DND-41 (cell line): Measurements from ENCODE around the gene ZMYND15.

Source experiments
- ATAC-seq: fragments of 200-7000 bp; cut with Tn5 transposase; 3 replicates; pipeline ENCODE4 v1.9.1; 2021; ENCODE audit warnings: low read depth; ENCODE audit not compliant: insufficient read depth
- DNase-seq: peaks from one replicate; pipeline ENCODE4 v3.0.0-alpha.2; 2020
- H2AFZ ChIP-seq: 2 replicates; pipeline ENCODE4 v1.6.0; 2012; ENCODE audit warnings: low read depth, low read length
- H3K27ac ChIP-seq: 2 replicates; pipeline ENCODE4 v1.5.1; 2012; ENCODE audit warnings: low read length, inconsistent platforms
- H3K27me3 ChIP-seq: fragments of 200-600 bp; sonication (generic); 2 replicates; pipeline ENCODE4 v1.6.0; 2012; ENCODE audit warnings: low read length, mild to moderate bottlenecking, inconsistent platforms; ENCODE audit not compliant: insufficient read depth, poor library complexity
- H3K36me3 ChIP-seq: 2 replicates; pipeline ENCODE4 v1.5.1; 2012; ENCODE audit warnings: low read length, inconsistent platforms; ENCODE audit not compliant: insufficient read depth
- H3K4me1 ChIP-seq: 2 replicates; pipeline ENCODE4 v1.5.1; 2012; ENCODE audit warnings: mild to moderate bottlenecking, low read length; ENCODE audit not compliant: insufficient read depth
- H3K4me2 ChIP-seq: 2 replicates; pipeline ENCODE4 v1.6.0; 2012; ENCODE audit warnings: mild to moderate bottlenecking, moderate library complexity, low read length, inconsistent platforms; ENCODE audit not compliant: insufficient read depth
- H3K4me3 ChIP-seq, 2 experiments: fragments of 200-600 bp in 1 of 2; shearing (Covaris generic) in 1 of 2; 2 replicates each; pipeline ENCODE4 v1.5.1; 2012 to 2016; ENCODE audit warnings: inconsistent platforms in 2 of 2, low read length in 2 of 2, mild to moderate bottlenecking in 2 of 2, low read depth in 1 of 2, moderate library complexity in 1 of 2
- H3K79me2 ChIP-seq: 2 replicates; pipeline ENCODE4 v1.6.0; 2012; ENCODE audit warnings: low read length, inconsistent platforms; ENCODE audit not compliant: insufficient read depth
- H3K9ac ChIP-seq: 2 replicates; pipeline ENCODE4 v1.6.0; 2012; ENCODE audit warnings: low read depth, mild to moderate bottlenecking, inconsistent platforms, low read length, moderate library complexity
- H3K9me3 ChIP-seq: 2 replicates; pipeline ENCODE4 v1.5.1; 2012; ENCODE audit warnings: low read length, moderate library complexity, mild to moderate bottlenecking, inconsistent platforms; ENCODE audit not compliant: insufficient read depth, severe bottlenecking
- H4K20me1 ChIP-seq: 2 replicates; pipeline ENCODE4 v1.6.0; 2012; ENCODE audit warnings: low read length; ENCODE audit not compliant: insufficient read depth
- CTCF ChIP-seq: IDR thresholded peaks from 2 replicates; pipeline ENCODE4 v1.5.1; 2012; ENCODE audit warnings: borderline replicate concordance, low read length, moderate library complexity, mild to moderate bottlenecking; ENCODE audit not compliant: poor library complexity, severe bottlenecking; ENCODE audit errors: extremely low read depth
- EZH2 ChIP-seq: IDR thresholded peaks from 3 replicates; pipeline ENCODE4 v1.6.1; 2012; ENCODE audit warnings: borderline replicate concordance, low read depth, mild to moderate bottlenecking, moderate library complexity, low read length, inconsistent platforms; ENCODE audit not compliant: severe bottlenecking

The ZMYND15 gene

DNA sequence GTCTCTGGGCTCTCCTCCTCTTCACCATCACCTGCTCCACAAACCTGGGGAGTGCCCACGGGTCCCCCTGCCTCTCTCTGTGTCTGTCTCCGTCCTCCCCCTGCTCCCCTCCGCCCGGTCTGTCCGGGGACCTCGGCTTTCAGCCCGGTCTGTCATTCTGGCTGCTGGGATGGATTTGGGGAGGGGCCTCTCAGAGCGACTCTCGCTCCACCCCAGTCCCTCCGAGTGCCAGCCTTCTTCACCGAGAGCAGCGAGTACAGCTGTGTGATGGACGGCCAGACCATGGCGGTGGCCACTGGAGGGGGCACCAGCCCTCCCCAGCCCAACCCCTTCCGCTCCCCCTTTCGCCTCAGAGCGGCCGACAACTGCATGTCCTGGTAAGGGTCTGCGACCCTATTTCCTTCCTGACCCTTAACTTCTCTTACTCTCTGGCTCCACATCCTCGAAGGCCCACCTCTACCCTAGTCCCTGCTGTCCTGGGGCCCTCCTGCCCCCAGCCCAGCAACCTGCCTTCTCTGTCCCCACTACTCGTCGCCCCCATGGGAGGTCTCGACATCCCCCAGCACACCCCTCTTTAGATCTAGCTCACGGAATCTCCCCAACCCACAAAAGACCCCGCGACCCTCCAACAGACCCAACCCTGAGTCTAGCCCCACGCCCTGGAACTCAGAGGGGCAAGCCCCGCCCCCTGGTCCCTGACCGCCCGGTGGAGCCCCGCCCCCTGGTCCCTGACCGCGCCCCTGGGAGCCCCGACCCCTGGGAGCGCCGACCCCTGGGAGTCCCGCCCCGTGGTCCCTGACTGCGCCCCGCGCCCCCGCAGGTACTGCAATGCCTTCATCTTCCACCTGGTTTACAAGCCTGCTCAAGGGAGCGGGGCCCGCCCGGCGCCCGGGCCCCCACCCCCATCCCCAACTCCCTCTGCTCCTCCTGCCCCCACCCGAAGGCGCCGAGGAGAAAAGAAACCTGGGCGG lies 5.7 kb downstream of the ZMYND15 start:
- Histone ChIP-seq H3K4me3 (no peak overlapping the region), H3K4me1 (no peaks in the 10 kb centered on the region), H3K9ac (no peak overlapping the region), H3K36me3 (no peaks in the 10 kb centered on the region), H4K20me1 (no peaks in the 10 kb centered on the region), H3K4me2 (no peak overlapping the region), H3K27ac (no peak overlapping the region), H3K79me2 (no peaks in the 10 kb centered on the region), H2AFZ (no peak overlapping the region), H3K27me3 (peaks cover 31% of the 10 kb centered on the region), H3K9me3 (no peaks in the 10 kb centered on the region)
- DNase-seq: no peak
- ATAC-seq: no peak
- TF ChIP-seq CTCF: no peak
- TF ChIP-seq EZH2: no peak

- ATAC-seq: peak; percentile 55; the same call in 1 of the 3 replicates
- Histone ChIP-seq H3K9me3 (no peaks in the 10 kb centered on the region), H2AFZ (no peak overlapping the region), H3K79me2 (no peaks in the 10 kb centered on the region), H3K4me1 (no peaks in the 10 kb centered on the region), H3K27ac (no peak overlapping the region), H3K27me3 (peaks cover 14% of the 10 kb centered on the region), H3K4me2 (no peak overlapping the region), H3K4me3 (no peak overlapping the region), H3K36me3 (no peaks in the 10 kb centered on the region), H3K9ac (no peak overlapping the region), H4K20me1 (no peaks in the 10 kb centered on the region)
- DNase-seq: no peak
- TF ChIP-seq CTCF (no peak), EZH2 (no peak)
Measured at GRCh38 chr17:4747847-4748246, 8.2 kb downstream of the ZMYND15 start.

DNA sequence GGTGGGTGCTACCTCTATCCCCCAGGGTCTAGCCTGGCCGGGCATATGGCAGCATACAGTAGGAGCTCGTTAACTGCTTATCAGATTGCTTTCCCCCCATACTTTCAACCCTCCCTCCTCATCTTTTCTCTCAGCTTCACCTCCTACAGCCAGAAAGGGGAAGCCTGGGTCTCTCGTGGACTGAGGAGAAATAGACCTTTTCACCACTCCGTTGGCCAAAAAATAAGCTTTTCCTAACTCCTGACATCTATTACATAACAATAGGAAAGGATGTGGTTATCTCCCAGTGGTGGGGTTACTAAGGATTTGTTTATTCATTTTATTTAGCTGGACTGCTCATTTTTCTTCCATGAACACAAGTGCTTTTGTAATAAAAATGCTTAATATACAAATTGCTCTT lies 9.1 kb downstream of the ZMYND15 start:
- Histone ChIP-seq H3K79me2 (no peaks in the 10 kb centered on the region), H3K27me3 (peaks cover 16% of the 10 kb centered on the region), H3K27ac (no peak overlapping the region), H3K9me3 (no peaks in the 10 kb centered on the region), H3K36me3 (no peaks in the 10 kb centered on the region), H2AFZ (no peak overlapping the region), H3K4me3 (no peak overlapping the region), H3K4me1 (no peaks in the 10 kb centered on the region), H3K4me2 (no peak overlapping the region), H4K20me1 (no peaks in the 10 kb centered on the region), H3K9ac (no peak overlapping the region)
- no peak for ATAC-seq
- DNase-seq: no peak
- TF ChIP-seq EZH2 (no peak), CTCF (no peak)
